ENCODE data around the gene KIF3B. TPM values are rescaled to one million over a fixed set of nuclear protein-coding genes. Genes with fewer than 3 reads are reported as not detected.
A peak's percentile ranks its signal among the peaks of the same experiment; 100 is the strongest.

KIF3B gene
- total and polyA plus RNA-seq, 2 of the 13 experiments (the other 11 are each of a cell fraction or from before 2014, with no cell fraction given) = 23.6 to 28.8 TPM

DNA sequence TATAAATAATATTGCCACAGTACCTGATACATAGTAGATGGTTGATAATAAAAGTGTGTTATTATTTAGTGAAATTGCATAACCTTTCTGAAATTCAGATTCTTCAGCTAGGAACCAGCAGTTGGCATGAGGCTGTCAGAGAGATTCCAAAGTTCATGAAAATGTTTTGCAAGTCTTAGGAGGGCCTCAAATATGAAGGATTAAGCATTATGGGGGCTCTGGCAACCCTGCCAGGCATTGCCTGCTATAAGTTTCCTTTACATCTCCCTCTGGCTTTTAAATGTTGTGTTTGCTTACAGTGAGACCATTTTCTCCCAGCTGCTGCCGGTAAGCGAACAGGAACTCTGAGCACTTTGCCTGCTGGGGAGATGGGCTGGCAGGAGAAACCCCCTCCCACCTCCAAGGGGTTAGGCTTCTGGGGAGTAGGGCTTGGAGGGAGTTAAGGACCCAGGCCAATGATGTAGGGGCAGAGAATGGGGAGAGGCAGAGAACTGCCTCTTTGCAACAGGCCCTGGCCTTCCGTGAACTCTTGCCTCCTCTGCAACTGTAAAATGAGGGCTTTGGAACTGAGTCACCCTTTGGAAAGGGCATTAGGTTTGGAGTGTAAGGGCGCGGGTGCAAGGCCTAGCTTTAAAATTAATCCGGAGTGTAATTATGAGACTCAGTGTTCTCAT lies 33.2 kb upstream of the KIF3B start (continued):
- no peak for TF ChIP-seq ZNF460 (CRISPR knock-in tag; IDR thresholded peaks at IDR 0.05; ENCODE audit: borderline replicate concordance)
- TF ChIP-seq, protein P1, sequence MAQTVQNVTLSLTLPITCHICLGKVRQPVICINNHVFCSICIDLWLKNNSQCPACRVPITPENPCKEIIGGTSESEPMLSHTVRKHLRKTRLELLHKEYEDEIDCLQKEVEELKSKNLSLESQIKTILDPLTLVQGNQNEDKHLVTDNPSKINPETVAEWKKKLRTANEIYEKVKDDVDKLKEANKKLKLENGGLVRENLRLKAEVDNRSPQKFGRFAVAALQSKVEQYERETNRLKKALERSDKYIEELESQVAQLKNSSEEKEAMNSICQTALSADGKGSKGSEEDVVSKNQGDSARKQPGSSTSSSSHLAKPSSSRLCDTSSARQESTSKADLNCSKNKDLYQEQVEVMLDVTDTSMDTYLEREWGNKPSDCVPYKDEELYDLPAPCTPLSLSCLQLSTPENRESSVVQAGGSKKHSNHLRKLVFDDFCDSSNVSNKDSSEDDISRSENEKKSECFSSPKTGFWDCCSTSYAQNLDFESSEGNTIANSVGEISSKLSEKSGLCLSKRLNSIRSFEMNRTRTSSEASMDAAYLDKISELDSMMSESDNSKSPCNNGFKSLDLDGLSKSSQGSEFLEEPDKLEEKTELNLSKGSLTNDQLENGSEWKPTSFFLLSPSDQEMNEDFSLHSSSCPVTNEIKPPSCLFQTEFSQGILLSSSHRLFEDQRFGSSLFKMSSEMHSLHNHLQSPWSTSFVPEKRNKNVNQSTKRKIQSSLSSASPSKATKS (CRISPR knock-in tag; IDR thresholded peaks at IDR 0.05) = no peak
- TF ChIP-seq, protein P2, sequence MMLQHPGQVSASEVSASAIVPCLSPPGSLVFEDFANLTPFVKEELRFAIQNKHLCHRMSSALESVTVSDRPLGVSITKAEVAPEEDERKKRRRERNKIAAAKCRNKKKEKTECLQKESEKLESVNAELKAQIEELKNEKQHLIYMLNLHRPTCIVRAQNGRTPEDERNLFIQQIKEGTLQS (CRISPR knock-in tag; IDR thresholded peaks at IDR 0.05) = no peak
- peak; percentile 50 for TF ChIP-seq NFKBIZ (CRISPR knock-in tag; IDR thresholded peaks at IDR 0.05)
- no peak for TF ChIP-seq ZNF260 (CRISPR knock-in tag; IDR thresholded peaks at IDR 0.05; ENCODE audit: borderline replicate concordance, low read depth)
- TF ChIP-seq PHF21A (CRISPR knock-in tag; IDR thresholded peaks at IDR 0.05) = no peak
- no peak for TF ChIP-seq ZBTB21 (CRISPR knock-in tag; IDR thresholded peaks at IDR 0.05)
- no peak for TF ChIP-seq ZEB1 (IDR thresholded peaks at IDR 0.05; ENCODE audit: insufficient replicate concordance, low read depth)
- TF ChIP-seq, protein P3, sequence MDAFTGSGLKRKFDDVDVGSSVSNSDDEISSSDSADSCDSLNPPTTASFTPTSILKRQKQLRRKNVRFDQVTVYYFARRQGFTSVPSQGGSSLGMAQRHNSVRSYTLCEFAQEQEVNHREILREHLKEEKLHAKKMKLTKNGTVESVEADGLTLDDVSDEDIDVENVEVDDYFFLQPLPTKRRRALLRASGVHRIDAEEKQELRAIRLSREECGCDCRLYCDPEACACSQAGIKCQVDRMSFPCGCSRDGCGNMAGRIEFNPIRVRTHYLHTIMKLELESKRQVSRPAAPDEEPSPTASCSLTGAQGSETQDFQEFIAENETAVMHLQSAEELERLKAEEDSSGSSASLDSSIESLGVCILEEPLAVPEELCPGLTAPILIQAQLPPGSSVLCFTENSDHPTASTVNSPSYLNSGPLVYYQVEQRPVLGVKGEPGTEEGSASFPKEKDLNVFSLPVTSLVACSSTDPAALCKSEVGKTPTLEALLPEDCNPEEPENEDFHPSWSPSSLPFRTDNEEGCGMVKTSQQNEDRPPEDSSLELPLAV (CRISPR knock-in tag; conservative IDR thresholded peaks at IDR 0.05; ENCODE audit: low read depth) = no peak
- TF ChIP-seq HES4 (CRISPR knock-in tag; IDR thresholded peaks at IDR 0.05; ENCODE audit: borderline replicate concordance) = no peak
- no peak for TF ChIP-seq ZNF598 (CRISPR knock-in tag; IDR thresholded peaks at IDR 0.05; ENCODE audit: borderline replicate concordance)
- TF ChIP-seq GATAD2A (CRISPR knock-in tag; IDR thresholded peaks at IDR 0.05) = peak; percentile 63; the same call in 1 of the 2 replicates
- peak in 1 of 2 experiments; percentile 43; a peak in 1 of 4 replicates for TF ChIP-seq EP300 (IDR thresholded peaks at IDR 0.05; ENCODE audit: low read depth in 2 of 2, low read length in 2 of 2)
- no peak for TF ChIP-seq EP300 (CRISPR knock-in tag; IDR thresholded peaks at IDR 0.05; ENCODE audit: borderline replicate concordance)
- no peak for TF ChIP-seq ZNF567 (CRISPR knock-in tag; IDR thresholded peaks at IDR 0.05; ENCODE audit: borderline replicate concordance)
- no peak for TF ChIP-seq U2AF2 (IDR thresholded peaks at IDR 0.05; ENCODE audit: low read depth, low read length)
- TF ChIP-seq, protein P4, sequence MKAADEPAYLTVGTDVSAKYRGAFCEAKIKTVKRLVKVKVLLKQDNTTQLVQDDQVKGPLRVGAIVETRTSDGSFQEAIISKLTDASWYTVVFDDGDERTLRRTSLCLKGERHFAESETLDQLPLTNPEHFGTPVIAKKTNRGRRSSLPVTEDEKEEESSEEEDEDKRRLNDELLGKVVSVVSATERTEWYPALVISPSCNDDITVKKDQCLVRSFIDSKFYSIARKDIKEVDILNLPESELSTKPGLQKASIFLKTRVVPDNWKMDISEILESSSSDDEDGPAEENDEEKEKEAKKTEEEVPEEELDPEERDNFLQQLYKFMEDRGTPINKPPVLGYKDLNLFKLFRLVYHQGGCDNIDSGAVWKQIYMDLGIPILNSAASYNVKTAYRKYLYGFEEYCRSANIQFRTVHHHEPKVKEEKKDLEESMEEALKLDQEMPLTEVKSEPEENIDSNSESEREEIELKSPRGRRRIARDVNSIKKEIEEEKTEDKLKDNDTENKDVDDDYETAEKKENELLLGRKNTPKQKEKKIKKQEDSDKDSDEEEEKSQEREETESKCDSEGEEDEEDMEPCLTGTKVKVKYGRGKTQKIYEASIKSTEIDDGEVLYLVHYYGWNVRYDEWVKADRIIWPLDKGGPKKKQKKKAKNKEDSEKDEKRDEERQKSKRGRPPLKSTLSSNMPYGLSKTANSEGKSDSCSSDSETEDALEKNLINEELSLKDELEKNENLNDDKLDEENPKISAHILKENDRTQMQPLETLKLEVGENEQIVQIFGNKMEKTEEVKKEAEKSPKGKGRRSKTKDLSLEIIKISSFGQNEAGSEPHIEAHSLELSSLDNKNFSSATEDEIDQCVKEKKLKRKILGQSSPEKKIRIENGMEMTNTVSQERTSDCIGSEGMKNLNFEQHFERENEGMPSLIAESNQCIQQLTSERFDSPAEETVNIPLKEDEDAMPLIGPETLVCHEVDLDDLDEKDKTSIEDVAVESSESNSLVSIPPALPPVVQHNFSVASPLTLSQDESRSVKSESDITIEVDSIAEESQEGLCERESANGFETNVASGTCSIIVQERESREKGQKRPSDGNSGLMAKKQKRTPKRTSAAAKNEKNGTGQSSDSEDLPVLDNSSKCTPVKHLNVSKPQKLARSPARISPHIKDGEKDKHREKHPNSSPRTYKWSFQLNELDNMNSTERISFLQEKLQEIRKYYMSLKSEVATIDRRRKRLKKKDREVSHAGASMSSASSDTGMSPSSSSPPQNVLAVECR (CRISPR knock-in tag; IDR thresholded peaks at IDR 0.05; ENCODE audit: borderline replicate concordance) = no peak
- peak; percentile 37 for TF ChIP-seq XRCC5 (optimal IDR thresholded peaks at IDR 0.05; ENCODE audit: low read length)
- TF ChIP-seq, protein P5, sequence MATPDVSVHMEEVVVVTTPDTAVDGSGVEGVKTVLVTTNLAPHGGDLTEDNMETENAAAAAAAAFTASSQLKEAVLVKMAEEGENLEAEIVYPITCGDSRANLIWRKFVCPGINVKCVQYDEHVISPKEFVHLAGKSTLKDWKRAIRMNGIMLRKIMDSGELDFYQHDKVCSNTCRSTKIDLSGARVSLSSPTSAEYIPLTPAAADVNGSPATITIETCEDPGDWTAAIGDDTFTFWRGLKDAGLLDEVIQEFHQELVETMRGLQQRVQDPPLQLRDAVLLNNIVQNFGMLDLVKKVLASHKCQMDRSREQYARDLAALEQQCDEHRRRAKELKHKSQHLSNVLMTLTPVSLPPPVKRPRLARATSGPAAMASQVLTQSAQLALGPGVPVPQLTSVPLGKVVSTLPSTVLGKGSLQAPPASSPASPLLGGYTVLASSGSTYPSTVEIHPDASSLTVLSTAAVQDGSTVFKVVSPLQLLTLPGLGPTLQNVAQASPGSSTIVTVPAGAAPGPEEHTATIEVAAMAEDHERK (CRISPR knock-in tag; IDR thresholded peaks at IDR 0.05; ENCODE audit: low read depth) = no peak
- TF ChIP-seq ZNF777 (CRISPR knock-in tag; IDR thresholded peaks at IDR 0.05) = no peak
